ENCODE results near the gene ELAPOR1. TPM values are rescaled to one million over a fixed set of nuclear protein-coding genes. Genes with fewer than 3 reads are reported as not detected.

Gene ELAPOR1
- total and polyA plus RNA-seq, 9 of the 15 experiments (the other 6 are each of a cell fraction or from before 2014, with no cell fraction given): 0.07 to 1.2 (median 0.18) TPM

- TF ChIP-seq ZFP91 (CRISPR knock-in tag; IDR thresholded peaks at IDR 0.05): peak; percentile 67; the same call in 1 of the 2 replicates
- TF ChIP-seq NFATC3 (IDR thresholded peaks at IDR 0.05): no peak; the same call in 1 of the 2 replicates
- peak; percentile 100 for TF ChIP-seq POLR2G (IDR thresholded peaks at IDR 0.05; ENCODE audit: low read depth, low read length)
- no peak for TF ChIP-seq KAT8 (IDR thresholded peaks at IDR 0.05; ENCODE audit: low read depth)
- TF ChIP-seq NELFE (IDR thresholded peaks at IDR 0.05; ENCODE audit: insufficient read depth, insufficient read length): peak; percentile 77
- TF ChIP-seq ZNF507 (tag; conservative IDR thresholded peaks at IDR 0.05): no peak
- TF ChIP-seq DACH1 (IDR thresholded peaks at IDR 0.05; ENCODE audit: partially characterized antibody): no peak
- TF ChIP-seq ASH1L (IDR thresholded peaks at IDR 0.05; ENCODE audit: borderline replicate concordance, low read depth, partially characterized antibody): peak; percentile 73
- 0 out of 2 replicates have a peak, but pooled peaks have one; percentile 45 for TF ChIP-seq HINFP (tag; conservative IDR thresholded peaks at IDR 0.05; ENCODE audit: low read depth)
- peak; percentile 95 to 96 for TF ChIP-seq MNT (conservative IDR thresholded peaks at IDR 0.05)
- peak; percentile 97 for TF ChIP-seq PRPF4 (IDR thresholded peaks at IDR 0.05; ENCODE audit: insufficient read depth, low read depth, low read length, poor library complexity, severe bottlenecking)
- peak; percentile 97 for TF ChIP-seq ELF1 (tag; IDR thresholded peaks at IDR 0.05)
- TF ChIP-seq ZNF586 (CRISPR knock-in tag; conservative IDR thresholded peaks at IDR 0.05): no peak
- peak; percentile 97 for TF ChIP-seq THRB (CRISPR knock-in tag; conservative IDR thresholded peaks at IDR 0.05)
- TF ChIP-seq CEBPZ (IDR thresholded peaks at IDR 0.05; ENCODE audit: borderline replicate concordance, low read depth, low read length): no peak
- TF ChIP-seq GATA2 (CRISPR knock-in tag; IDR thresholded peaks at IDR 0.05): no peak
- peak; percentile 93 for TF ChIP-seq GATAD2B (IDR thresholded peaks at IDR 0.05; ENCODE audit: borderline replicate concordance)
These were observed 13.8 kb upstream of the ELAPOR1 start (continued) for GRCh38 chr1:109099938-109100773.

Data from K562 (cell line).